Stimulated activated CD8-positive, alpha-beta memory T cell treated with anti-CD3 and anti-CD28 coated beads, Interleukin-12 subunit alpha, Interleukin-12 subunit beta, amount 100 ng/mL, for 4 hours (primary cell): ENCODE results near the gene GALNT10.
A peak's percentile ranks its signal among the peaks of the same experiment; 100 is the strongest.
"Not testable (repeated sequence)": the region's sequence is repeated elsewhere in the genome, so short reads cannot be mapped to it uniquely, and the experiment has no call there.

ENCODE experiments used
- DNase-seq: peaks from one replicate; pipeline ENCODE4 v3.0.0-alpha.2; 2020; ENCODE audit warnings: low read depth

GALNT10 gene, protein sequence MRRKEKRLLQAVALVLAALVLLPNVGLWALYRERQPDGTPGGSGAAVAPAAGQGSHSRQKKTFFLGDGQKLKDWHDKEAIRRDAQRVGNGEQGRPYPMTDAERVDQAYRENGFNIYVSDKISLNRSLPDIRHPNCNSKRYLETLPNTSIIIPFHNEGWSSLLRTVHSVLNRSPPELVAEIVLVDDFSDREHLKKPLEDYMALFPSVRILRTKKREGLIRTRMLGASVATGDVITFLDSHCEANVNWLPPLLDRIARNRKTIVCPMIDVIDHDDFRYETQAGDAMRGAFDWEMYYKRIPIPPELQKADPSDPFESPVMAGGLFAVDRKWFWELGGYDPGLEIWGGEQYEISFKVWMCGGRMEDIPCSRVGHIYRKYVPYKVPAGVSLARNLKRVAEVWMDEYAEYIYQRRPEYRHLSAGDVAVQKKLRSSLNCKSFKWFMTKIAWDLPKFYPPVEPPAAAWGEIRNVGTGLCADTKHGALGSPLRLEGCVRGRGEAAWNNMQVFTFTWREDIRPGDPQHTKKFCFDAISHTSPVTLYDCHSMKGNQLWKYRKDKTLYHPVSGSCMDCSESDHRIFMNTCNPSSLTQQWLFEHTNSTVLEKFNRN

GRCh38 chr5:154190595-154191304 lies at the start of gene GALNT10:
Gene GALNT10, plus strand, starts transcription at chr5:154190733. Its CDS starts 134 bp downstream, at chr5:154190867.
- DNase-seq = peak; percentile 59

DNA sequence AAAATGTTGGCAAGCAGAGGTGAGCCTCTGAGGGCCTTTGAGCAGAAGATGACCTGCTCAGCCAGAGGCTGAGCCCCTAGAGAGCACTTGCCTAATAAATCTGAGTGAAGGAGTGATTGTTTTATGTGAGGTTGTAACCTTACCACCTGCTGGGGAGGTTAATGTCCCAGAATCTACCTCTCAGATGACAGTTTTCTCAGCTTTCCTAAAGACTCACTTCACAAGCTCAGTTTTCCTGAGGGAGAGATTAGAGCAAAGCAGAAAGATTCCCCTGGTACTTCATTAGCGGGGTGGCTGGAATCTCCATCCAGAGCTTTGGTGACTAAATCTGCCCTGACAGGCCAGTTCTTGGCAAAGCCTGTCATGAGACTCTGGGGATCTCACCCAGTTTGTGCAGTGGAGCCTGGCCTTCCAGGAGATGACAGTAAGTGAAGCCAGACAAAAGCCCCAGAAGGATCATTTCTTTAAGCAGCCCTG lies 48.8 kb upstream of the GALNT10 start:
- no peak for DNase-seq

GRCh38 chr5:154143211-154143641 lies 47.3 kb upstream of the GALNT10 start:
- no peak for DNase-seq

- no peak for DNase-seq
These were observed 45.3 kb upstream of the GALNT10 start for GRCh38 chr5:154145268-154145667.

GRCh38 chr5:154146409-154146808 lies 44.1 kb upstream of the GALNT10 start:
- DNase-seq = no peak

DNA sequence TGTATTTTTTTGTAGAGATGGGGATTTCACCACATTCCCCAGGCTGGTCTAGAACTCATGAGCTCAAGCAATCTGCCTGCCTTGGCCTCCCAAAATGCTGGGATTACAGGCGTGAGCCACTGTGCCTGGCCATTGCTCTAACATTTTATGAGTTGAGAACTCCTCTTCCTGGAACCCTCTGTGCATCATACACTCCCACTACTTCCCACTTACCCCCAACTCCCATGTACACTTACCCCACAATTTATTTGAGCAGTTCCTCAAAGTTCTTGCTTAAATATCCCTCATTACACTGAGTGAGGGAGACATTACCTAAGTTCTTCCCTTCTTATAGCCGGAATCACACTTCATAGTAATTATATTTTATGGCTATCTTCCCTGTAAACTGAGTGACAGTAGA lies 42.9 kb upstream of the GALNT10 start:
- DNase-seq = no peak

DNA sequence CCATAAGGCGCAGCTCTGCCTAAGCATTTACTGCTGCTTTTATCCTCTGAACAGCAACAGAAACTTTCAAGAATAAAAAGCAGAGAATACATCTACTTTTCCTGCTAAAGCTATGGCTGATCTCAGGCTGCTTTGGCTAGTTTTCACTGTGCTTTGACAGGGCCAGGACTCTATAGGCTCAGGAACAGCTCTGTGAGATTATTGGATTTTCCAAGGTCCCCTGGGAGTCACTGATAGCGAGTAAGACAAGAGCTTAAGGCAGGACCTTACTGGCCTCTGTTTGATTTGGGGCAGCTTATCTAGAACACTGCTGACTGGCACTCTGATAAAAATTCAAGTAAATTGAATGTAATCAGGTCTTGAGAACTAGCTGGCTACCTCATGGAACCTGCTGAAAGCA lies 40.1 kb upstream of the GALNT10 start:
- DNase-seq = not testable (repeated sequence)

DNA sequence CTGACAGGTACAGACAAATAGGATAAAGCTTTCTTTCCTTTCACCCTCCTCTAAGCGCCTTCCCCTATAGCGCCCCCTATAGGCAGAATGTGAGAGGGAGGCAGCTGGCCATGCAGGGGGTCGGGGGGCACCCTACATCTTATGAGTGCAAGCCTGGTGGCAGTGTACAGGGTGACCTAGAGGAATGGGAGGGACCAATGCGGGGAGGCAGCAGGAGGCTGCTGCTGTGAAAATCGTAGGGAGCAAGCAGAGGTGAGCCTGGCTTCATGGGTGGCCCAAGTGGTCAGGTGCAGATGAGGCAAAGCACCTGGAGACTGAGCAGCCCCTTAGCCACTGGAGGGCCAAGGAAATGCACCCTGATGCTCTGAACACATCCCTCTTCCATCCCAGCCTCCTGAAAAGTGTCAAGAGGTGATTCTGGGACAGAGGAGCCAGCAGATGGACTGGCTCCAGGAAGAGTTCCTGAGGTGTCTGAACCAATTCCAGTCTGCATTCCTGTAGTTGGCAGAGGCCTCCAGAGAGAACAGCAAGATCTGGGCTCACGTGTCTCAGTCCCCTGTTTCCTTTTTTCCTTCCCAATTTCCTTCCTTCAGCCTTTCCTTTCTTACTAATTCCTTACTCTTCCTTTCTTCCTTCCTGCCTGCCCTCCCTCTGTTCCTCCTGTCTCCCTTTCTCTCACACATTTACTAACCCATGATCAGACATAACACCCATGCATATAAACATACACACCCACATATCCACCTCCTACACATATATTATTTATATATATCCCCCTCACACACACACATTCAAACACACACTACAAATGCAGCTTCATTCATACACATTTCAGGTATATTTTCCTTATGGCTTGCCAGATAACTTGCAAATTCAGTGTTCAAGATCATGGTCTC lies 32.8 kb upstream of the GALNT10 start:
- no peak for DNase-seq

- DNase-seq = no peak
These were observed 32.2 kb upstream of the GALNT10 start for GRCh38 chr5:154158379-154158737.

DNA sequence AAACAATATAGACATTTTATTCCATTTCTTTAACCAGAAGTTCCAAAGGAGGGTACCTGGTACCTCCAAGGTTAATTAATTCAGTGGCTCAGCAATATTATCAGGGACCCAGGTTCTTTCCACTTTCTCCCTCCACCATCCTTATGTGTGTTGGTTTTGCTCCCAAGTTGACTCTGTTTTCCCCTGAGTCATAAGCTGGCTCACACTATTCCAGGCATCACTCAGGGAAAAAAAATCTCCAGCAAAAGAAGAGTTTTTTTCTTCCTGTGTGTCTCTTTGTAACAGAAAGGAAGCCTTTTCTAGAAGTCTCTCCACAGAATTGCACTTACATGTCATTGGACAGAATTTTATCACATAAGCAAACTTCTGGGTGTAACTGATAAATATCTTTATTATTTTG lies 31.2 kb upstream of the GALNT10 start:
- no peak for DNase-seq

DNA sequence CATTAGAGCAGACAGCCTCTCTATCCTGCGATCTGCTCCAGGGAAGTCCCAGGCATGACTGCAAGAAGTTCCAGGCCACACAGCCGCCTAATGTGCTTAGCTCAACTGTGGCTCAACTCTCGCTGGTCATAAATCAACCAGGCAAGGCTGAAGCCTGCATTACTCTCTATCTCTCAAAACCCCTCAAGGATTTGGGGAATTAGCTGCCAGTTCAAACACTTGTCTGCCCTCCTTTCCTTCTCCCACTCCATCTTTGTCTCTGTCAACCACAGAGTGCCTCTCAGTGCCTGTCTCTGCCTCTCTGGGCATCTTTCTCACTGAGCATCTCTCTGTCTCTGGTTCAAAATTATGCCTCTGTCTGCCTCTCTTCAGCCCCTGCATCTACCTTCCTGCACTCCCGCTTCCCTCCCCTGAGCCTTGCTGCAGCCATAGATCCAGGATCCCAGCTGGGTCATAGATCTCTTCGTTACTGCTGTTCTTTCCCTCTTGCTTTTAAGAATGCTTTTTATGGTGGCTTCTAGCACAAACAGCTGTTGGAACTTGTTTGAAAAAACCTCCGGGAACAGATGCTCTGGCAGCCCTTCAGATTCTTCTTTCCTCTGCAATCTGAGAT lies 27.9 kb upstream of the GALNT10 start:
- DNase-seq = no peak

DNA sequence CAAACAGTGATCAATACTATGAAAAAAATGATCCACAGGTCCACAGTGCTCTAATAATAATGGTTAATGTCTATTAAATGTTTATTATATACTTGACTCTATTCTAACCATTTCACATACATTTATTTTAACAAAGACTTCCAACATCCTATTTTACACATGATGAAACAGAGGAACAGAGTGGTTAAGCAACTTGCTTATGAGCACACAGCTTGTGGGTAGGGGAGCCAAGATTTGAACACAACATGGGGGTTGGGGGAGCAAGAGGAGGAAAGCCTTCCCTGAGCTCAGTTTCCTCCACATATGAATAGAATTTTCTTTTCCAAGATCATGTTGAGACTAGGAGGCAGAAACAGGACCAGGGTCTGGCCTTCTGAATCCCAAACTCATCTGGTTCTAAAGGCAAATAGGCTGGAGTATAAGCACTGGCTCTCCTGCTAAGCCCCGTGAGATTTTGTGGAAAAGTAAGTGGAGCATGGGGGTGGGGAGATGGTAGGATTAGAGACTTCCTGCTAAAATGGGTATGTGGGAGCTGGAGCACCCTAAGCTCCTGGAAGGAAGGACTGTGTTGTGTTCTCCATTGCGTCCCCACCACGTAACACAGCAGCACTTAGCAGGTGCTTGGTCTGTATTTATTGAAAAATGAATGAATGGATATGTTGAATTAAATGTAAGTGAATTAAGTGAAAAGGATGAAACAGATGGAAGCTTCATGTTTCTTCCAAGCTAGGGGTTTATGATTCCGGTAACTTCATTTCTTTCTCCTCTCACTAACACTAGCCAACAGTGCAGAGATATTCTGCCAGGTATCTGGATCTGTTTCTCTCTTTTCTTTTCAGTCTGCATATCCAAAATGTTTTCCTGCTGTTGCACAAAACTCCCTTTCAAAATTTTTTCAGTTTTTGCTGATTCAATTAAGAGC lies 26.9 kb upstream of the GALNT10 start:
- no peak for DNase-seq

DNA sequence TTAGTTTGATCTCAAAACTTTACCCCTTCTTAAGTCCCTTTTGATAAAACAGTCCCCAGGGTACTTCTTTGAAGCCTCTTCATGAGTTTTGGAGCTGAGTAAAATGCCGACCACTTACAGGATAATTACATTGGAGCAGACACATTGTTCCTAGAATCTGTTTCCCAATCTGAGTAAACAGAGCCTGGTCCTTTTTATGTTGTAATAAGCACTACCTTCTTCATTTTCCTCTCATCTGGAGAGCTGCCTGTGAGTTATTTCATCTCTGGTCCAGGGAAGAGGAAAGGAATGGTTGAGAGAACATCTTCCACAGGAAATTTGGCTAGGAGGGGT lies 26.3 kb upstream of the GALNT10 start:
- no peak for DNase-seq

DNA sequence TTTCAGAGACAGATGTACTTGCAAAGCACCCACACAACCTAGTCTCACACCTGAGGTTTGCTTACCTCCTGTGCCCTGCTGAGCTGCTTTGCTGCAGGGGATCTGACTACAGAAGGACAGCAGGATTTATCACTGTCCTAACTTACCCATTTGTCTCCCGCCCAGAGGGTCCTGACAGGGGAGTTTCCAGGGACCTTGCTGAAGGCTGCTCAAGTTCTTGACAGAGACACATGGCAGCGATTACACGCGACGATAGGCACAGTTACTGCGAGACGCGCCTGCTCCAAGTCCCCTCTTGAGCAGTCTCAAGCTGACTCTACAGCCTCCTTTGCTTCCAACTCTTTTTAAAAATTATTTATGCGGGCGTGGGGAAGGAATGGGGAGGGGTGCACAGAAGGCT lies 24.6 kb upstream of the GALNT10 start:
- DNase-seq = no peak

- no peak for DNase-seq
These were observed 23.4 kb upstream of the GALNT10 start for GRCh38 chr5:154166901-154167791.

DNA sequence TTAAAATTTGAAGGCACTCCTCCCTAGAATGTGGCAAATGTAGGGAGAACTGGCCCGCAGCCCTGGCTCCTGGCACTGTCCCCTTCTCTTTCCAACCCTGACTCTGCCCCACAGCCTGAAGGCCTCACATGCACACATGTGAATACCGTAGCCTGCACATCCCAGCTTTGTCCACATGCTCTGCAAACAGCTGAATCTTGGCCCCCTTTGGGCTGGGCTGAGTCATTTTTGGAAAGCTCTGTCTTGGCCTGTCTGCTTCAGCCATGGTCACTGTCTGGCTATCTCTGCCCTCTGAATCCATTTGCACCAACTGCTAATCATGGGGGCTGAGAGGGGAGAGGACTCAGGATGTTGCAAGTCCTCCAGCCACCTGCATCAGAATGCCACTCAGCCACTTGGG lies 22.1 kb upstream of the GALNT10 start:
- no peak for DNase-seq

GRCh38 chr5:154172785-154173184 lies 17.7 kb upstream of the GALNT10 start:
- no peak for DNase-seq

GRCh38 chr5:154174091-154174490 lies 16.4 kb upstream of the GALNT10 start:
- DNase-seq = no peak

GRCh38 chr5:154176181-154176580 lies 14.4 kb upstream of the GALNT10 start:
- no peak for DNase-seq
